H1 (cell line): ENCODE measurements around the gene RPTOR. TPM values are rescaled to one million over a fixed set of nuclear protein-coding genes. Genes with fewer than 3 reads are reported as not detected.

Experiments
- CTCF ChIA-PET: fragments of 300-600 bp; sonication (Branson Sonifier 250); formaldehyde crosslinking; loops from one replicate; lab custom pipeline; 2021; ENCODE audit not compliant: partially characterized antibody; lab: Charles Lee
- POLR2A ChIA-PET: fragments of 300-600 bp; sonication (Branson Sonifier 250); formaldehyde crosslinking; loops from one replicate; lab custom pipeline; 2021; ENCODE audit warnings: inconsistent platforms; ENCODE audit not compliant: partially characterized antibody; lab: Charles Lee
- DNase-seq, 2 experiments: peaks; one replicate each; pipeline versions ENCODE4 v3.0.0 to v3.0.0-alpha.2; 2010 to 2022; ENCODE audit warnings: low spot score in 2 of 2, low read depth in 1 of 2, mixed read lengths in 1 of 2
- FAIRE-seq: peaks from 2 replicates; lab custom pipeline; 2011; peaks lifted over from hg19 to GRCh38; lab: Jason Lieb, UNC
- H2AFZ ChIP-seq: 2 replicates; pipeline ENCODE4 v1.8.1; 2012; ENCODE audit warnings: low read length, inconsistent platforms
- H2AK5ac ChIP-seq: 2 replicates; pipeline ENCODE4 v1.6.1; 2013; ENCODE audit warnings: low read depth, low read length
- H2BK120ac ChIP-seq: replicated peaks from 2 replicates; pipeline ENCODE3; 2013; ENCODE audit warnings: low read depth, low read length, inconsistent platforms
- H2BK12ac ChIP-seq: 2 replicates; pipeline ENCODE4 v1.6.1; 2013; ENCODE audit warnings: low read depth, low read length
- H2BK15ac ChIP-seq: 2 replicates; pipeline ENCODE4 v1.6.1; 2013; ENCODE audit warnings: low read length
- H2BK20ac ChIP-seq: 2 replicates; pipeline ENCODE4 v1.6.1; 2013; ENCODE audit warnings: low read length
- H2BK5ac ChIP-seq: 2 replicates; pipeline ENCODE4 v1.6.1; 2013; ENCODE audit warnings: low read depth, low read length
- H3K14ac ChIP-seq: 2 replicates; pipeline ENCODE4 v1.6.1; 2013; ENCODE audit warnings: inconsistent platforms; ENCODE audit not compliant: insufficient read length
- H3K18ac ChIP-seq: 2 replicates; pipeline ENCODE4 v1.6.1; 2013; ENCODE audit warnings: low read length; ENCODE audit errors: extremely low read depth
- H3K23ac ChIP-seq: 2 replicates; pipeline ENCODE4 v1.6.1; 2013; ENCODE audit warnings: inconsistent platforms; ENCODE audit not compliant: insufficient read length
- H3K23me2 ChIP-seq: 2 replicates; pipeline ENCODE4 v1.6.1; 2013; ENCODE audit warnings: low read depth, low read length
- H3K27ac ChIP-seq: 2 replicates; pipeline ENCODE4 v1.6.1; 2011; ENCODE audit warnings: low read depth, low read length, inconsistent platforms
- H3K27me3 ChIP-seq, 4 experiments: replicated peaks in 1 of 4; 1 replicate in 1 of 4; 2 replicates in 3 of 4; pipeline versions ENCODE4 v1.6.1 to v1.8.1; 2011 to 2013; ENCODE audit warnings: low read length in 3 of 4, mild to moderate bottlenecking in 3 of 4, inconsistent platforms in 2 of 4, mixed read lengths in 2 of 4, moderate library complexity in 1 of 4; ENCODE audit not compliant: control insufficient read depth in 3 of 4, insufficient read depth in 3 of 4; ENCODE audit errors: extremely low read depth in 1 of 4
- H3K36me3 ChIP-seq, 4 experiments: 2 replicates each; pipeline versions ENCODE4 v1.6.1 to v1.8.1; 2011 to 2013; ENCODE audit warnings: mild to moderate bottlenecking in 4 of 4, low read length in 3 of 4, moderate library complexity in 2 of 4, control low read depth in 1 of 4, inconsistent platforms in 1 of 4; ENCODE audit not compliant: insufficient read depth in 4 of 4, control insufficient read depth in 2 of 4
- H3K4ac ChIP-seq: replicated peaks from 2 replicates; pipeline ENCODE3; 2013; ENCODE audit warnings: low read length, low read depth, mixed read lengths, inconsistent platforms; ENCODE audit not compliant: insufficient read length
- H3K4me1 ChIP-seq, 4 experiments: replicated peaks in 1 of 4; 1 replicate in 1 of 4; 2 replicates in 3 of 4; pipeline versions ENCODE4 v1.6.1 to v1.8.1; 2011 to 2013; ENCODE audit warnings: low read length in 3 of 4, inconsistent platforms in 2 of 4, mixed read lengths in 1 of 4; ENCODE audit not compliant: insufficient read depth in 4 of 4, control insufficient read depth in 3 of 4
- H3K4me2 ChIP-seq, 2 experiments: 2 replicates each; pipeline versions ENCODE4 v1.6.1 to v1.8.1; 2011 to 2013; ENCODE audit warnings: low read depth in 2 of 2, low read length in 2 of 2, control low read depth in 1 of 2, inconsistent platforms in 1 of 2, mild to moderate bottlenecking in 1 of 2; ENCODE audit not compliant: insufficient read depth in 1 of 2
- H3K4me3 ChIP-seq, 4 experiments: fragments of 200-600, 300-600 bp in 1 of 4; sonication (generic), shearing (Covaris generic), sonication (Bioruptor Twin) in 1 of 4; 2 replicates each; pipeline versions ENCODE4 v1.5.1 to v1.8.1; 2011 to 2016; ENCODE audit warnings: low read length in 4 of 4, low read depth in 3 of 4, control low read depth in 2 of 4, inconsistent platforms in 2 of 4, mild to moderate bottlenecking in 2 of 4, mixed read lengths in 1 of 4, moderate library complexity in 1 of 4; ENCODE audit not compliant: insufficient read depth in 2 of 4; ENCODE audit errors: extremely low read depth in 1 of 4
- H3K56ac ChIP-seq: replicated peaks from 2 replicates; pipeline ENCODE3; 2013; ENCODE audit warnings: low read depth, mild to moderate bottlenecking, mixed read lengths, low read length, inconsistent platforms; ENCODE audit not compliant: insufficient read length
- H3K79me1 ChIP-seq: 2 replicates; pipeline ENCODE4 v1.6.1; 2013; ENCODE audit warnings: low read depth, low read length, control low read depth
- H3K79me2 ChIP-seq, 2 experiments: 2 replicates each; pipeline versions ENCODE4 v1.6.1 to v1.8.1; 2012 to 2013; ENCODE audit warnings: low read length in 2 of 2, mild to moderate bottlenecking in 2 of 2, inconsistent platforms in 1 of 2; ENCODE audit not compliant: insufficient read depth in 2 of 2, control insufficient read depth in 1 of 2
- H3K9ac ChIP-seq, 4 experiments: replicated peaks in 1 of 4; 1 replicate in 1 of 4; 2 replicates in 3 of 4; pipeline versions ENCODE4 v1.6.1 to v1.8.1; 2011 to 2013; ENCODE audit warnings: low read depth in 3 of 4, low read length in 3 of 4, control low read depth in 2 of 4, mild to moderate bottlenecking in 2 of 4, moderate library complexity in 2 of 4, inconsistent platforms in 1 of 4; ENCODE audit errors: extremely low read depth in 1 of 4
- H3K9me3 ChIP-seq, 2 experiments: 2 replicates each; pipeline versions ENCODE4 v1.6.1 to v1.8.1; 2012 to 2013; ENCODE audit warnings: mild to moderate bottlenecking in 2 of 2, moderate library complexity in 2 of 2, control low read depth in 1 of 2, inconsistent platforms in 1 of 2, low read depth in 1 of 2, low read length in 1 of 2, mixed read lengths in 1 of 2; ENCODE audit not compliant: insufficient read depth in 2 of 2
- H4K20me1 ChIP-seq, 2 experiments: replicated peaks in 1 of 2; 2 replicates each; pipeline versions ENCODE3 to v1.8.1; 2011 to 2013; ENCODE audit warnings: inconsistent platforms in 2 of 2, low read length in 2 of 2, mild to moderate bottlenecking in 1 of 2; ENCODE audit not compliant: insufficient read depth in 2 of 2, control insufficient read depth in 1 of 2
- H4K5ac ChIP-seq: 2 replicates; pipeline ENCODE4 v1.6.1; 2013; ENCODE audit warnings: low read length, low read depth, mixed read lengths, inconsistent platforms; ENCODE audit not compliant: insufficient read length
- H4K8ac ChIP-seq: 2 replicates; pipeline ENCODE4 v1.8.0; 2013; ENCODE audit warnings: mild to moderate bottlenecking, moderate library complexity, low read length, inconsistent platforms; ENCODE audit not compliant: insufficient read depth; ENCODE audit errors: extremely low read depth
- H4K91ac ChIP-seq: replicated peaks from 2 replicates; pipeline ENCODE3; 2013; ENCODE audit warnings: low read length, mixed read lengths, inconsistent platforms; ENCODE audit not compliant: insufficient read length
- CHD1 ChIP-seq: IDR thresholded peaks from 2 replicates; pipeline ENCODE4 v1.6.1; 2012; ENCODE audit warnings: low read depth, low read length, improper control_type of control experiment
- CHD2 ChIP-seq: IDR thresholded peaks from 2 replicates; pipeline ENCODE4 v1.6.1; 2012; ENCODE audit warnings: low read length, improper control_type of control experiment
- CTBP2 ChIP-seq: IDR thresholded peaks from 2 replicates; pipeline ENCODE4 v1.7.0; 2011; ENCODE audit warnings: borderline replicate concordance, mild to moderate bottlenecking, moderate library complexity, mixed read lengths, low read length; ENCODE audit not compliant: insufficient read depth, insufficient read length
- EP300 ChIP-seq, 2 experiments: IDR thresholded peaks; 1 replicate in 1 of 2; 2 replicates in 1 of 2; pipeline ENCODE4 v1.6.1; 2011 to 2012; ENCODE audit warnings: low read depth in 2 of 2, low read length in 2 of 2, mild to moderate bottlenecking in 2 of 2, borderline replicate concordance in 1 of 2, inconsistent platforms in 1 of 2, moderate library complexity in 1 of 2
- JUN ChIP-seq: IDR thresholded peaks from 2 replicates; pipeline ENCODE4 v1.6.1; 2011; ENCODE audit warnings: low read depth, mild to moderate bottlenecking, improper control_type of control experiment, low read length
- JUND ChIP-seq: IDR thresholded peaks from 2 replicates; pipeline ENCODE4 v1.6.1; 2011; ENCODE audit warnings: mild to moderate bottlenecking, improper control_type of control experiment, low read length
- MAFK ChIP-seq: IDR thresholded peaks from 2 replicates; pipeline ENCODE4 v1.6.1; 2012; ENCODE audit warnings: low read depth, mild to moderate bottlenecking, improper control_type of control experiment, low read length
- PHF8 ChIP-seq: fragments of 200-600 bp; sonication (generic); conservative IDR thresholded peaks from 2 replicates; pipeline ENCODE4 v1.7.1; 2012; ENCODE audit warnings: low read depth, mild to moderate bottlenecking, inconsistent platforms, low read length, moderate library complexity
- POLR2AphosphoS5 ChIP-seq: IDR thresholded peaks from 2 replicates; pipeline ENCODE4 v1.6.1; 2011; ENCODE audit warnings: low read depth, low read length
- RAD21 ChIP-seq, 2 experiments: IDR thresholded peaks in 1 of 2; conservative IDR thresholded peaks in 1 of 2; 2 replicates each; pipeline ENCODE4 v1.6.1; 2011; ENCODE audit warnings: low read depth in 2 of 2, low read length in 2 of 2, improper control_type of control experiment in 1 of 2, inconsistent platforms in 1 of 2, mild to moderate bottlenecking in 1 of 2, moderate library complexity in 1 of 2
- WGBS, 2 experiments: shearing (Covaris generic) in 1 of 2; methylation state at CpG; one replicate each; pipeline versions ENCODE4 v1.1.6 to v1.1.7; 2013 to 2015; ENCODE audit warnings: low lambda C conversion rate in 2 of 2, mixed read lengths in 2 of 2, inconsistent platforms in 1 of 2, low coverage in 1 of 2, missing lambda C conversion rate in 1 of 2; ENCODE audit not compliant: insufficient replicate concordance in 2 of 2, insufficient coverage in 1 of 2, insufficient read length in 1 of 2; ENCODE audit errors: extremely low coverage in 1 of 2, missing lambda C conversion rate in 1 of 2; 5-methylcytosine and 5-hydroxymethylcytosine counted together
- polyA plus RNA-seq, 7 experiments: library from polyadenylated mRNA; depleted of rRNA in 3 of 7; stranded (reverse) in 5 of 7; unstranded in 2 of 7; fragments of >200 nt in 5 of 7; fragments of 200-250 nt in 2 of 7; gene quantifications; 1 replicate in 5 of 7; 2 replicates in 1 of 7; 4 replicates in 1 of 7; pipeline versions ENCODE4 v1.2.1 to v1.2.3, GENCODE V29; 2011 to 2013; ENCODE audit warnings: missing spikeins in 2 of 7, mixed read lengths in 2 of 7
- total RNA-seq: library from RNA; stranded (reverse); fragmentation: NEBNext Ultra II Directional; extraction: Animal tissue kit (Norgen Biotek cat#: 25700); gene quantifications from 2 replicates; pipeline ENCODE4 v1.2.1, GENCODE V29; 2021

RPTOR gene
- total and polyA plus RNA-seq, 2 of the 8 experiments (the other 6 are each of a cell fraction or from before 2014, with no cell fraction given) = 6.9 to 28.7 TPM

DNA sequence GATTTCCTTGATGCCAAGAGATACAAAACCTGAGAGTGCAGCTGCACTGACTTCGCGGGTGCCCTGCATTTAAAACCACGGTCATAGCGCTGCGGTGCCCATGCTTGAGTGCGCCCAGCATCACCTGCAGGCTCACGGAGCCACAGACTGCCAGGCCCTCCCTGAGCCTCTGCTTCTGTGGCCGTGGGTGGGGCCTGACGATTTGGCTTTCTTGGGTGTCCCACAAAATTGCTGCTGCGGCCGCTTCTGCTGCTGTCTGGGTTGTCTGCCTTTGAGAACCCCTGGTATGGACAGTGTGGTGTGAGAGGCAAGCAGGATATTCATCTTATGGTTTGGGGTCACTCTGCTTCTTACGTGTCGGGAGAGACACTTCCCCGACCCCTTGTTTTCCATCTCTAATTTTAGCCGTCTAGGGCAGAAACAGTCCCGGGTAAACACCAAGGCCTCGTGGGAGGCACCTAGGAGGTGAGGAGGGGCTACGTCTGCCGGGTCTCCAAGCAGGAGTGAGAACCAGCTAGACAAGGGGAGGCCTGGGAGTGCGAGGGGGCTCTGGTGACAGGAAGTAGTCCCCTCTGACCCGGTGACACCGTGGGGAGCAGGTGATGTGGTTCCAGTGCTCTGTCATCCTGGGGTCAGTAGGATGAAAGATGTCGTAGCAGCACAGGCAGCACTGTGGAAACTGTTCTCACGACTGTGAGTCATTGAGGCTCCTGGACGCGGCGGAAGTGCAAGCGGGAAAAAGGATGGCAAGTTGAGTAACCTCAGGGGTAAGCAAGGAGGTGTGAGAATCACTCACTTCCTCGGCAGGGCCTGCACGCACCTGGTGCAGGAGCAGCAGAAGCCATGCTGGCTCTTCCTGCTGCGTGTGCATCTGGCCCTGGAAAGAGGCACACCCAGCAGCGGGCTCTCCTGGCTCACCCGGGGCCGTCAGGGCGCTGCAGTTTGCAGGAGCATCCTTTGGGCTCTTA is 176.3 kb downstream of the RPTOR start:
- peaks cover 0 to 6% (median 3%) of the 10 kb centered on the region in 4 experiments; a peak in 3 of 7 replicates for H3K4me1 ChIP-seq
- H3K9me3 ChIP-seq = no peaks in the 10 kb centered on the region
- no peaks in the 10 kb centered on the region for H3K36me3 ChIP-seq
- H2BK15ac ChIP-seq = no peak overlapping the region
- no peak overlapping the region for H2BK120ac ChIP-seq
- H4K8ac ChIP-seq = peak overlapping the region; percentile 58
- FAIRE-seq (no peak), DNase-seq (no peak)
- ChIA-PET CTCF (interaction anchor here (0.6 to 2.0 kb wide), 5 partner anchors 9 to 26 kb away, joined by 3 to 5 read pairs (median 4); no protein-coding TSS in a partner anchor), POLR2A (interaction anchor here (0.7 kb wide), 1 partner anchor 45 kb away, joined by 4 read pairs; no protein-coding TSS in a partner anchor)
- no peak overlapping the region for H2AK5ac ChIP-seq
- no peak overlapping the region; the same call in 1 of the 2 replicates for H3K18ac ChIP-seq
- H3K27ac ChIP-seq = no peak overlapping the region
- peaks cover 0 to 37% of the 10 kb centered on the region in 2 experiments; a peak in 2 of 4 replicates for H3K79me2 ChIP-seq
- no peak overlapping the region for H3K14ac ChIP-seq
- H3K4me2 ChIP-seq = no peak overlapping the region
- no peak overlapping the region for H3K4ac ChIP-seq
- 0 out of 2 replicates have a peak, but pooled peaks cover 2% of the 10 kb centered on the region for H3K23me2 ChIP-seq
- no peak overlapping the region for H3K23ac ChIP-seq
- H3K79me1 ChIP-seq = peaks cover 2% of the 10 kb centered on the region; the same call in 1 of the 2 replicates
- H2AFZ ChIP-seq = no peak overlapping the region
- H4K20me1 ChIP-seq = peaks cover 0 to 4% of the 10 kb centered on the region in 2 experiments
- no peaks in the 10 kb centered on the region for H3K27me3 ChIP-seq
- no peak overlapping the region; a peak in 1 of 7 replicates for H3K9ac ChIP-seq
- no peak overlapping the region for H4K5ac ChIP-seq
- H3K56ac ChIP-seq = no peak overlapping the region
- no peak overlapping the region for H4K91ac ChIP-seq
- no peak overlapping the region for H2BK20ac ChIP-seq
- WGBS, 2 experiments = 91% methylated on average over 34 of the region's 35 CpGs; no CpG with 5 or more reads in 1 of the 2 experiments
- H2BK12ac ChIP-seq = no peak overlapping the region
- H2BK5ac ChIP-seq = no peak overlapping the region
- no peak overlapping the region for H3K4me3 ChIP-seq
- TF ChIP-seq CHD2 (no peak), CTBP2 (no peak), RAD21 (IDR thresholded peaks at IDR 0.05 in 1 of 2, conservative IDR thresholded peaks at IDR 0.05 in 1 of 2; ENCODE audit: low read depth in 2 of 2, low read length in 2 of 2) (no peak), PHF8 (no peak), POLR2AphosphoS5 (no peak), EP300 (IDR thresholded peaks at IDR 0.05; ENCODE audit: borderline replicate concordance in 1 of 2, low read depth in 2 of 2, low read length in 2 of 2) (no peak), CHD1 (no peak), JUN (no peak), JUND (no peak), MAFK (no peak)
